H1 (cell line): ENCODE data around the gene GPR180. TPM values are rescaled to one million over a fixed set of nuclear protein-coding genes. Genes with fewer than 3 reads are reported as not detected.

Experiments
- CTCF ChIA-PET: fragments of 300-600 bp; sonication (Branson Sonifier 250); formaldehyde crosslinking; loops from one replicate; lab custom pipeline; 2021; ENCODE audit not compliant: partially characterized antibody; lab: Charles Lee
- POLR2A ChIA-PET: fragments of 300-600 bp; sonication (Branson Sonifier 250); formaldehyde crosslinking; loops from one replicate; lab custom pipeline; 2021; ENCODE audit warnings: inconsistent platforms; ENCODE audit not compliant: partially characterized antibody; lab: Charles Lee
- DNase-seq, 2 experiments: peaks; one replicate each; pipeline versions ENCODE4 v3.0.0 to v3.0.0-alpha.2; 2010 to 2022; ENCODE audit warnings: low spot score in 2 of 2, low read depth in 1 of 2, mixed read lengths in 1 of 2
- FAIRE-seq: peaks from 2 replicates; lab custom pipeline; 2011; peaks lifted over from hg19 to GRCh38; lab: Jason Lieb, UNC
- H2AFZ ChIP-seq: 2 replicates; pipeline ENCODE4 v1.8.1; 2012; ENCODE audit warnings: low read length, inconsistent platforms
- H2AK5ac ChIP-seq: 2 replicates; pipeline ENCODE4 v1.6.1; 2013; ENCODE audit warnings: low read depth, low read length
- H2BK120ac ChIP-seq: replicated peaks from 2 replicates; pipeline ENCODE3; 2013; ENCODE audit warnings: low read depth, low read length, inconsistent platforms
- H2BK12ac ChIP-seq: 2 replicates; pipeline ENCODE4 v1.6.1; 2013; ENCODE audit warnings: low read depth, low read length
- H2BK15ac ChIP-seq: 2 replicates; pipeline ENCODE4 v1.6.1; 2013; ENCODE audit warnings: low read length
- H2BK20ac ChIP-seq: 2 replicates; pipeline ENCODE4 v1.6.1; 2013; ENCODE audit warnings: low read length
- H2BK5ac ChIP-seq: 2 replicates; pipeline ENCODE4 v1.6.1; 2013; ENCODE audit warnings: low read depth, low read length
- H3K14ac ChIP-seq: 2 replicates; pipeline ENCODE4 v1.6.1; 2013; ENCODE audit warnings: inconsistent platforms; ENCODE audit not compliant: insufficient read length
- H3K18ac ChIP-seq: 2 replicates; pipeline ENCODE4 v1.6.1; 2013; ENCODE audit warnings: low read length; ENCODE audit errors: extremely low read depth
- H3K23ac ChIP-seq: 2 replicates; pipeline ENCODE4 v1.6.1; 2013; ENCODE audit warnings: inconsistent platforms; ENCODE audit not compliant: insufficient read length
- H3K23me2 ChIP-seq: 2 replicates; pipeline ENCODE4 v1.6.1; 2013; ENCODE audit warnings: low read depth, low read length
- H3K27ac ChIP-seq: 2 replicates; pipeline ENCODE4 v1.6.1; 2011; ENCODE audit warnings: low read depth, low read length, inconsistent platforms
- H3K27me3 ChIP-seq, 4 experiments: replicated peaks in 1 of 4; 1 replicate in 1 of 4; 2 replicates in 3 of 4; pipeline versions ENCODE4 v1.6.1 to v1.8.1; 2011 to 2013; ENCODE audit warnings: low read length in 3 of 4, mild to moderate bottlenecking in 3 of 4, inconsistent platforms in 2 of 4, mixed read lengths in 2 of 4, moderate library complexity in 1 of 4; ENCODE audit not compliant: control insufficient read depth in 3 of 4, insufficient read depth in 3 of 4; ENCODE audit errors: extremely low read depth in 1 of 4
- H3K36me3 ChIP-seq, 4 experiments: 2 replicates each; pipeline versions ENCODE4 v1.6.1 to v1.8.1; 2011 to 2013; ENCODE audit warnings: mild to moderate bottlenecking in 4 of 4, low read length in 3 of 4, moderate library complexity in 2 of 4, control low read depth in 1 of 4, inconsistent platforms in 1 of 4; ENCODE audit not compliant: insufficient read depth in 4 of 4, control insufficient read depth in 2 of 4
- H3K4ac ChIP-seq: replicated peaks from 2 replicates; pipeline ENCODE3; 2013; ENCODE audit warnings: low read length, low read depth, mixed read lengths, inconsistent platforms; ENCODE audit not compliant: insufficient read length
- H3K4me1 ChIP-seq, 4 experiments: replicated peaks in 1 of 4; 1 replicate in 1 of 4; 2 replicates in 3 of 4; pipeline versions ENCODE4 v1.6.1 to v1.8.1; 2011 to 2013; ENCODE audit warnings: low read length in 3 of 4, inconsistent platforms in 2 of 4, mixed read lengths in 1 of 4; ENCODE audit not compliant: insufficient read depth in 4 of 4, control insufficient read depth in 3 of 4
- H3K4me2 ChIP-seq, 2 experiments: 2 replicates each; pipeline versions ENCODE4 v1.6.1 to v1.8.1; 2011 to 2013; ENCODE audit warnings: low read depth in 2 of 2, low read length in 2 of 2, control low read depth in 1 of 2, inconsistent platforms in 1 of 2, mild to moderate bottlenecking in 1 of 2; ENCODE audit not compliant: insufficient read depth in 1 of 2
- H3K4me3 ChIP-seq, 4 experiments: fragments of 200-600, 300-600 bp in 1 of 4; sonication (generic), shearing (Covaris generic), sonication (Bioruptor Twin) in 1 of 4; 2 replicates each; pipeline versions ENCODE4 v1.5.1 to v1.8.1; 2011 to 2016; ENCODE audit warnings: low read length in 4 of 4, low read depth in 3 of 4, control low read depth in 2 of 4, inconsistent platforms in 2 of 4, mild to moderate bottlenecking in 2 of 4, mixed read lengths in 1 of 4, moderate library complexity in 1 of 4; ENCODE audit not compliant: insufficient read depth in 2 of 4; ENCODE audit errors: extremely low read depth in 1 of 4
- H3K56ac ChIP-seq: replicated peaks from 2 replicates; pipeline ENCODE3; 2013; ENCODE audit warnings: low read depth, mild to moderate bottlenecking, mixed read lengths, low read length, inconsistent platforms; ENCODE audit not compliant: insufficient read length
- H3K79me1 ChIP-seq: 2 replicates; pipeline ENCODE4 v1.6.1; 2013; ENCODE audit warnings: low read depth, low read length, control low read depth
- H3K79me2 ChIP-seq, 2 experiments: 2 replicates each; pipeline versions ENCODE4 v1.6.1 to v1.8.1; 2012 to 2013; ENCODE audit warnings: low read length in 2 of 2, mild to moderate bottlenecking in 2 of 2, inconsistent platforms in 1 of 2; ENCODE audit not compliant: insufficient read depth in 2 of 2, control insufficient read depth in 1 of 2
- H3K9ac ChIP-seq, 4 experiments: replicated peaks in 1 of 4; 1 replicate in 1 of 4; 2 replicates in 3 of 4; pipeline versions ENCODE4 v1.6.1 to v1.8.1; 2011 to 2013; ENCODE audit warnings: low read depth in 3 of 4, low read length in 3 of 4, control low read depth in 2 of 4, mild to moderate bottlenecking in 2 of 4, moderate library complexity in 2 of 4, inconsistent platforms in 1 of 4; ENCODE audit errors: extremely low read depth in 1 of 4
- H3K9me3 ChIP-seq, 2 experiments: 2 replicates each; pipeline versions ENCODE4 v1.6.1 to v1.8.1; 2012 to 2013; ENCODE audit warnings: mild to moderate bottlenecking in 2 of 2, moderate library complexity in 2 of 2, control low read depth in 1 of 2, inconsistent platforms in 1 of 2, low read depth in 1 of 2, low read length in 1 of 2, mixed read lengths in 1 of 2; ENCODE audit not compliant: insufficient read depth in 2 of 2
- H4K20me1 ChIP-seq, 2 experiments: replicated peaks in 1 of 2; 2 replicates each; pipeline versions ENCODE3 to v1.8.1; 2011 to 2013; ENCODE audit warnings: inconsistent platforms in 2 of 2, low read length in 2 of 2, mild to moderate bottlenecking in 1 of 2; ENCODE audit not compliant: insufficient read depth in 2 of 2, control insufficient read depth in 1 of 2
- H4K5ac ChIP-seq: 2 replicates; pipeline ENCODE4 v1.6.1; 2013; ENCODE audit warnings: low read length, low read depth, mixed read lengths, inconsistent platforms; ENCODE audit not compliant: insufficient read length
- H4K8ac ChIP-seq: 2 replicates; pipeline ENCODE4 v1.8.0; 2013; ENCODE audit warnings: mild to moderate bottlenecking, moderate library complexity, low read length, inconsistent platforms; ENCODE audit not compliant: insufficient read depth; ENCODE audit errors: extremely low read depth
- H4K91ac ChIP-seq: replicated peaks from 2 replicates; pipeline ENCODE3; 2013; ENCODE audit warnings: low read length, mixed read lengths, inconsistent platforms; ENCODE audit not compliant: insufficient read length
- BCL11A ChIP-seq, 2 experiments: IDR thresholded peaks; one replicate each; pipeline ENCODE4 v1.6.1; 2011; ENCODE audit warnings: low read depth in 2 of 2, low read length in 2 of 2, mild to moderate bottlenecking in 2 of 2
- CBX8 ChIP-seq: fragments of 300-800, 300-1000 bp; sonication (generic); IDR thresholded peaks from 2 replicates; pipeline ENCODE4 v1.7.1; 2016; ENCODE audit warnings: low read depth, low read length, borderline replicate concordance
- CTBP2 ChIP-seq: IDR thresholded peaks from 2 replicates; pipeline ENCODE4 v1.7.0; 2011; ENCODE audit warnings: borderline replicate concordance, mild to moderate bottlenecking, moderate library complexity, mixed read lengths, low read length; ENCODE audit not compliant: insufficient read depth, insufficient read length
- E2F6 ChIP-seq: IDR thresholded peaks from 2 replicates; pipeline ENCODE4 v1.6.1; 2012; ENCODE audit warnings: inconsistent platforms
- GABPA ChIP-seq: IDR thresholded peaks from 2 replicates; pipeline ENCODE4 v1.6.1; 2011; ENCODE audit warnings: mild to moderate bottlenecking, low read length, moderate library complexity, borderline replicate concordance; ENCODE audit not compliant: insufficient read depth
- HDAC6 ChIP-seq: IDR thresholded peaks from one replicate; pipeline ENCODE4 v1.7.1; 2012; ENCODE audit warnings: low read depth, mild to moderate bottlenecking, inconsistent platforms, low read length, moderate library complexity
- KDM5A ChIP-seq: fragments of 200-600 bp; IDR thresholded peaks from 2 replicates; pipeline ENCODE4 v1.7.1; 2012; ENCODE audit warnings: mild to moderate bottlenecking, low read length, inconsistent platforms, mixed read lengths
- POLR2AphosphoS5 ChIP-seq: IDR thresholded peaks from 2 replicates; pipeline ENCODE4 v1.6.1; 2011; ENCODE audit warnings: low read depth, low read length
- POU5F1 ChIP-seq: IDR thresholded peaks from 2 replicates; pipeline ENCODE4 v1.6.1; 2011; ENCODE audit warnings: low read depth, mild to moderate bottlenecking, low read length, moderate library complexity
- RFX5 ChIP-seq: IDR thresholded peaks from 2 replicates; pipeline ENCODE4 v1.6.1; 2011; ENCODE audit warnings: low read depth, low read length, improper control_type of control experiment, borderline replicate concordance
- SIN3A ChIP-seq, 2 experiments: IDR thresholded peaks in 1 of 2; conservative IDR thresholded peaks in 1 of 2; 2 replicates each; pipeline ENCODE4 v1.6.1; 2011 to 2012; ENCODE audit warnings: low read length in 2 of 2, improper control_type of control experiment in 1 of 2, low read depth in 1 of 2, mild to moderate bottlenecking in 1 of 2
- TBP ChIP-seq: IDR thresholded peaks from 2 replicates; pipeline ENCODE4 v1.6.1; 2011; ENCODE audit warnings: low read depth, low read length, improper control_type of control experiment
- WGBS, 2 experiments: shearing (Covaris generic) in 1 of 2; methylation state at CpG; one replicate each; pipeline versions ENCODE4 v1.1.6 to v1.1.7; 2013 to 2015; ENCODE audit warnings: low lambda C conversion rate in 2 of 2, mixed read lengths in 2 of 2, inconsistent platforms in 1 of 2, low coverage in 1 of 2, missing lambda C conversion rate in 1 of 2; ENCODE audit not compliant: insufficient replicate concordance in 2 of 2, insufficient coverage in 1 of 2, insufficient read length in 1 of 2; ENCODE audit errors: extremely low coverage in 1 of 2, missing lambda C conversion rate in 1 of 2; 5-methylcytosine and 5-hydroxymethylcytosine counted together
- polyA plus RNA-seq, 7 experiments: library from polyadenylated mRNA; depleted of rRNA in 3 of 7; stranded (reverse) in 5 of 7; unstranded in 2 of 7; fragments of >200 nt in 5 of 7; fragments of 200-250 nt in 2 of 7; gene quantifications; 1 replicate in 5 of 7; 2 replicates in 1 of 7; 4 replicates in 1 of 7; pipeline versions ENCODE4 v1.2.1 to v1.2.3, GENCODE V29; 2011 to 2013; ENCODE audit warnings: missing spikeins in 2 of 7, mixed read lengths in 2 of 7
- total RNA-seq: library from RNA; stranded (reverse); fragmentation: NEBNext Ultra II Directional; extraction: Animal tissue kit (Norgen Biotek cat#: 25700); gene quantifications from 2 replicates; pipeline ENCODE4 v1.2.1, GENCODE V29; 2021

GPR180 gene
- total and polyA plus RNA-seq, 2 of the 8 experiments (the other 6 are each of a cell fraction or from before 2014, with no cell fraction given) = 1.8 to 4.8 TPM

DNA sequence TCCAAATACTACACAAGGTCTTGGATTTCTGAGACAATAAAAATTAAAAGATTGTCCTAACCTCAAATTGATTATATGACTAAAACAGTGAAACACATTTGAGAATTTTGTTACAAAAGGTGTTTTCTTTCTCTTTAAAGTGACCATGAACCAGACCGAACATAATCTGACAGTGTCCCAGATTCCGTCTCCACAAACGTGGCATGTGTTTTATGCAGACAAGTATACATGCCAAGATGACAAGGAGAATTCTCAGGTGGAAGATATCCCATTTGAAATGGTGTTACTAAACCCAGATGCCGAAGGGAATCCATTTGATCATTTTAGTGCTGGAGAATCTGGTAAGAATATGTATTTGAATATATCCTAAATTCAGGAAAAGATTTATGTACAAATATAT, 10.4 kb downstream of the GPR180 start:
- CTCF ChIA-PET = no interaction called here
- H3K9me3 ChIP-seq = no peaks in the 10 kb centered on the region
- H3K36me3 ChIP-seq = peaks cover 0 to 38% (median 7%) of the 10 kb centered on the region in 4 experiments; a peak in 3 of 8 replicates
- no peaks in the 10 kb centered on the region for H3K23me2 ChIP-seq
- H4K91ac ChIP-seq = no peak overlapping the region
- H3K14ac ChIP-seq = no peak overlapping the region
- H2AK5ac ChIP-seq = no peak overlapping the region
- no peak overlapping the region for H2BK12ac ChIP-seq
- DNase-seq = no peak
- H3K79me2 ChIP-seq = no peaks in the 10 kb centered on the region; a peak in 1 of 4 replicates
- no peak for FAIRE-seq
- H3K4me2 ChIP-seq = no peak overlapping the region
- H4K8ac ChIP-seq = no peak overlapping the region
- H2BK120ac ChIP-seq = no peak overlapping the region
- POLR2A ChIA-PET = no interaction called here
- H2BK5ac ChIP-seq = no peak overlapping the region
- H3K4me3 ChIP-seq = no peak overlapping the region
- no peak overlapping the region for H4K5ac ChIP-seq
- no peaks in the 10 kb centered on the region for H3K79me1 ChIP-seq
- 84% methylated on average over 4 of the region's 4 CpGs; no CpG with 5 or more reads in 1 of the 2 experiments for WGBS, 2 experiments
- H3K27me3 ChIP-seq = no peaks in the 10 kb centered on the region
- H3K56ac ChIP-seq = no peak overlapping the region
- H3K4me1 ChIP-seq = no peaks in the 10 kb centered on the region; a peak in 1 of 7 replicates
- no peak overlapping the region for H3K4ac ChIP-seq
- H3K9ac ChIP-seq = no peak overlapping the region
- no peak overlapping the region for H3K23ac ChIP-seq
- H2AFZ ChIP-seq = no peak overlapping the region
- no peak overlapping the region for H2BK20ac ChIP-seq
- H3K27ac ChIP-seq = no peak overlapping the region
- H2BK15ac ChIP-seq = no peak overlapping the region
- peaks cover 0 to 2% of the 10 kb centered on the region in 2 experiments for H4K20me1 ChIP-seq
- no peak overlapping the region for H3K18ac ChIP-seq
- no peak for TF ChIP-seq CTBP2
- TF ChIP-seq CBX8 = no peak
- TF ChIP-seq E2F6 = no peak
- no peak for TF ChIP-seq RFX5
- no peak for TF ChIP-seq TBP
- TF ChIP-seq SIN3A (conservative IDR thresholded peaks at IDR 0.05 in 1 of 2, IDR thresholded peaks at IDR 0.05 in 1 of 2; ENCODE audit: low read depth in 1 of 2, low read length in 2 of 2) = no peak
- no peak for TF ChIP-seq HDAC6
- no peak for TF ChIP-seq BCL11A (IDR thresholded peaks at IDR 0.05; ENCODE audit: low read depth in 2 of 2, low read length in 2 of 2)
- TF ChIP-seq POLR2AphosphoS5 = no peak
- no peak for TF ChIP-seq KDM5A
- TF ChIP-seq POU5F1 = no peak
- no peak for TF ChIP-seq GABPA
